ENCODE results near the gene POLR3B. TPM values are rescaled to one million over a fixed set of nuclear protein-coding genes. Genes with fewer than 3 reads are reported as not detected.

The POLR3B gene
- total RNA-seq, 1 donor from 2014 or later, result 15.2 TPM

DNA sequence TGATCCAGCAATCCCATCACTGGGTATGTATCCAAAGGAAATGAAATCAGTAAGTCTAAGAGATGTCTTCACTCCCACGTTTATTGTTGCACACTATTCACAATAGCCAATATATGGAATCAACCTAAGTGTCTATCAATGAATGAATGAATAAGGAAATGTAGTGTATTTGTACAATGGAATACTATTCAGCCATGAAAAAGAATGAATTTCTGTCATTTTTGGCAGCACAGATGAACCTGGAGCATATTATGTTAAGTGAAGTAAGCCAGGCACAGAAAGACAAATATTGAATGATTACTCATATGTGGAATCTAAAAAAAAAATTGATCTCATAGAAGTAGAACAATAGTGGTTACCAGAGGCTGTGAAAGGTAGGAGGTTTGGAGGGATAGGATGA, 194.7 kb downstream of the POLR3B start:
- Mint-ChIP-seq H3K36me3 (ENCODE audit: low read depth) (peaks cover 13% of the 10 kb centered on the region), H3K4me3 (no peak overlapping the region), H3K27ac (ENCODE audit: unreplicated experiment) (no peak overlapping the region), H3K27me3 (ENCODE audit: low read depth) (no peaks in the 10 kb centered on the region), H3K9me3 (peaks cover 20% of the 10 kb centered on the region), H3K4me1 (no peaks in the 10 kb centered on the region)
- no peak for TF ChIP-seq CTCF (conservative IDR thresholded peaks at IDR 0.05)
- no peak for DNase-seq (ENCODE audit: low read depth, low spot score)

Other genes starting within 250 kb of the POLR3B start
- 35.3 and 35.6 TPM in 2 replicates for gene NUAK1, start 218.8 kb upstream of the POLR3B start, total RNA-seq
- gene CKAP4, start 109.7 kb upstream of the POLR3B start, total RNA-seq, result 99.4 and 102 TPM in 2 replicates
- gene TCP11L2, start 55.0 kb upstream of the POLR3B start, total RNA-seq, result 1.4 and 1.8 TPM in 2 replicates
- gene RFX4, start 225.3 kb downstream of the POLR3B start, total RNA-seq, result 52.1 and 53.8 TPM in 2 replicates